ENCODE data around the gene RNF103. TPM values are rescaled to one million over a fixed set of nuclear protein-coding genes. Genes with fewer than 3 reads are reported as not detected.

Gene RNF103
- total and polyA plus RNA-seq, 2 of the 13 experiments (the other 11 are each of a cell fraction or from before 2014, with no cell fraction given): 19.8 to 21.1 TPM

DNA sequence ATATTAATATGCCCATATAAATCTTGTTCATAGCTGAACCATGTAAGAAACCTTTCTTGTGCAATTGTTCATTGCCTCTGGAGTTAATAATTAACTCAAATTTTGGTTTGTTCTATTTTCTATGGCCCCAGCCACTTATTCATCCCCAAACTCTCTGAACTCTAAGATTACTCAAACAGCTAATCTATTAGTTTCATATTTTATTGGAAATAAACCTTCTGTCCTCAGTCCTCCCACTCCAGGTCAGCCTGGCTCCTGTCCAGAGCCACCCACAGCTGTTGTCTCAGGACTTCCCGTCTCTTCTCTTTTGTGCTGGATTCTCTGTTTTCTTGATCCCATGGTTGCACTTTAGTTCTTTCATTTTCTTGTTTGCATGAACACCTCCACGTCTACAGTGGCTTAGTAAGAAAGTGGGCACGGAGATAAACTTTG, 4.4 kb upstream of the RNF103 start (continued):
- TF ChIP-seq ZFP41 (CRISPR knock-in tag; IDR thresholded peaks at IDR 0.05; ENCODE audit: borderline replicate concordance) (no peak), FOSL2 (CRISPR knock-in tag; IDR thresholded peaks at IDR 0.05) (0 out of 2 replicates have a peak, but pooled peaks have one; percentile 40), ZNF615 (CRISPR knock-in tag; IDR thresholded peaks at IDR 0.05; ENCODE audit: borderline replicate concordance) (no peak), GLI4 (CRISPR knock-in tag; IDR thresholded peaks at IDR 0.05; ENCODE audit: borderline replicate concordance) (no peak), TRIM24 (CRISPR knock-in tag; IDR thresholded peaks at IDR 0.05) (no peak), NFE2L1 (CRISPR knock-in tag; IDR thresholded peaks at IDR 0.05; ENCODE audit: borderline replicate concordance) (no peak), ZNF24 (IDR thresholded peaks at IDR 0.05) (no peak), NFYC (CRISPR knock-in tag; IDR thresholded peaks at IDR 0.05) (no peak), SIX4 (CRISPR knock-in tag; IDR thresholded peaks at IDR 0.05) (no peak), RORA (CRISPR knock-in tag; IDR thresholded peaks at IDR 0.05) (no peak), KDM5A (IDR thresholded peaks at IDR 0.05; ENCODE audit: borderline replicate concordance, low read length) (peak; percentile 27; the same call in 1 of the 2 replicates), ZBTB3 (CRISPR knock-in tag; IDR thresholded peaks at IDR 0.05; ENCODE audit: borderline replicate concordance, low read depth) (no peak), ASH2L (IDR thresholded peaks at IDR 0.05; ENCODE audit: insufficient read length, low read depth, low read length) (peak; percentile 60), ZNF816 (CRISPR knock-in tag; IDR thresholded peaks at IDR 0.05; ENCODE audit: borderline replicate concordance) (no peak)
- TF ChIP-seq, protein P1, sequence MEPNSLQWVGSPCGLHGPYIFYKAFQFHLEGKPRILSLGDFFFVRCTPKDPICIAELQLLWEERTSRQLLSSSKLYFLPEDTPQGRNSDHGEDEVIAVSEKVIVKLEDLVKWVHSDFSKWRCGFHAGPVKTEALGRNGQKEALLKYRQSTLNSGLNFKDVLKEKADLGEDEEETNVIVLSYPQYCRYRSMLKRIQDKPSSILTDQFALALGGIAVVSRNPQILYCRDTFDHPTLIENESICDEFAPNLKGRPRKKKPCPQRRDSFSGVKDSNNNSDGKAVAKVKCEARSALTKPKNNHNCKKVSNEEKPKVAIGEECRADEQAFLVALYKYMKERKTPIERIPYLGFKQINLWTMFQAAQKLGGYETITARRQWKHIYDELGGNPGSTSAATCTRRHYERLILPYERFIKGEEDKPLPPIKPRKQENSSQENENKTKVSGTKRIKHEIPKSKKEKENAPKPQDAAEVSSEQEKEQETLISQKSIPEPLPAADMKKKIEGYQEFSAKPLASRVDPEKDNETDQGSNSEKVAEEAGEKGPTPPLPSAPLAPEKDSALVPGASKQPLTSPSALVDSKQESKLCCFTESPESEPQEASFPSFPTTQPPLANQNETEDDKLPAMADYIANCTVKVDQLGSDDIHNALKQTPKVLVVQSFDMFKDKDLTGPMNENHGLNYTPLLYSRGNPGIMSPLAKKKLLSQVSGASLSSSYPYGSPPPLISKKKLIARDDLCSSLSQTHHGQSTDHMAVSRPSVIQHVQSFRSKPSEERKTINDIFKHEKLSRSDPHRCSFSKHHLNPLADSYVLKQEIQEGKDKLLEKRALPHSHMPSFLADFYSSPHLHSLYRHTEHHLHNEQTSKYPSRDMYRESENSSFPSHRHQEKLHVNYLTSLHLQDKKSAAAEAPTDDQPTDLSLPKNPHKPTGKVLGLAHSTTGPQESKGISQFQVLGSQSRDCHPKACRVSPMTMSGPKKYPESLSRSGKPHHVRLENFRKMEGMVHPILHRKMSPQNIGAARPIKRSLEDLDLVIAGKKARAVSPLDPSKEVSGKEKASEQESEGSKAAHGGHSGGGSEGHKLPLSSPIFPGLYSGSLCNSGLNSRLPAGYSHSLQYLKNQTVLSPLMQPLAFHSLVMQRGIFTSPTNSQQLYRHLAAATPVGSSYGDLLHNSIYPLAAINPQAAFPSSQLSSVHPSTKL (CRISPR knock-in tag; IDR thresholded peaks at IDR 0.05): peak; percentile 41
- TF ChIP-seq, protein P2, sequence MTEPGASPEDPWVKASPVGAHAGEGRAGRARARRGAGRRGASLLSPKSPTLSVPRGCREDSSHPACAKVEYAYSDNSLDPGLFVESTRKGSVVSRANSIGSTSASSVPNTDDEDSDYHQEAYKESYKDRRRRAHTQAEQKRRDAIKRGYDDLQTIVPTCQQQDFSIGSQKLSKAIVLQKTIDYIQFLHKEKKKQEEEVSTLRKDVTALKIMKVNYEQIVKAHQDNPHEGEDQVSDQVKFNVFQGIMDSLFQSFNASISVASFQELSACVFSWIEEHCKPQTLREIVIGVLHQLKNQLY (CRISPR knock-in tag; IDR thresholded peaks at IDR 0.05): no peak
- TF ChIP-seq, protein P3, sequence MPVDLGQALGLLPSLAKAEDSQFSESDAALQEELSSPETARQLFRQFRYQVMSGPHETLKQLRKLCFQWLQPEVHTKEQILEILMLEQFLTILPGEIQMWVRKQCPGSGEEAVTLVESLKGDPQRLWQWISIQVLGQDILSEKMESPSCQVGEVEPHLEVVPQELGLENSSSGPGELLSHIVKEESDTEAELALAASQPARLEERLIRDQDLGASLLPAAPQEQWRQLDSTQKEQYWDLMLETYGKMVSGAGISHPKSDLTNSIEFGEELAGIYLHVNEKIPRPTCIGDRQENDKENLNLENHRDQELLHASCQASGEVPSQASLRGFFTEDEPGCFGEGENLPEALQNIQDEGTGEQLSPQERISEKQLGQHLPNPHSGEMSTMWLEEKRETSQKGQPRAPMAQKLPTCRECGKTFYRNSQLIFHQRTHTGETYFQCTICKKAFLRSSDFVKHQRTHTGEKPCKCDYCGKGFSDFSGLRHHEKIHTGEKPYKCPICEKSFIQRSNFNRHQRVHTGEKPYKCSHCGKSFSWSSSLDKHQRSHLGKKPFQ (CRISPR knock-in tag; IDR thresholded peaks at IDR 0.05; ENCODE audit: insufficient replicate concordance): no peak
- TF ChIP-seq, protein P4, sequence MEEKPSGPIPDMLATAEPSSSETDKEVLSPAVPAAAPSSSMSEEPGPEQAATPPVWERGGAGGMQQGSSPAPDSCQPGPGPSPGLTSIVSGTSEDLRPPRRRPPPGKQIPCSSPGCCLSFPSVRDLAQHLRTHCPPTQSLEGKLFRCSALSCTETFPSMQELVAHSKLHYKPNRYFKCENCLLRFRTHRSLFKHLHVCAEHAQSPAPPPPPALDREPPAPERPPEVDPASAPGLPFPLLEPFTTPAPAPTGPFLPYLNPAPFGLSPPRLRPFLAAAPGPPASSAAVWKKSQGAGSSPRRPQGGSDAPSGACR (CRISPR knock-in tag; IDR thresholded peaks at IDR 0.05): no peak
- TF ChIP-seq, protein P5, sequence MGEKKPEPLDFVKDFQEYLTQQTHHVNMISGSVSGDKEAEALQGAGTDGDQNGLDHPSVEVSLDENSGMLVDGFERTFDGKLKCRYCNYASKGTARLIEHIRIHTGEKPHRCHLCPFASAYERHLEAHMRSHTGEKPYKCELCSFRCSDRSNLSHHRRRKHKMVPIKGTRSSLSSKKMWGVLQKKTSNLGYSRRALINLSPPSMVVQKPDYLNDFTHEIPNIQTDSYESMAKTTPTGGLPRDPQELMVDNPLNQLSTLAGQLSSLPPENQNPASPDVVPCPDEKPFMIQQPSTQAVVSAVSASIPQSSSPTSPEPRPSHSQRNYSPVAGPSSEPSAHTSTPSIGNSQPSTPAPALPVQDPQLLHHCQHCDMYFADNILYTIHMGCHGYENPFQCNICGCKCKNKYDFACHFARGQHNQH (CRISPR knock-in tag; IDR thresholded peaks at IDR 0.05): peak; percentile 57; the same call in 1 of the 2 replicates
- TF ChIP-seq, protein P6, sequence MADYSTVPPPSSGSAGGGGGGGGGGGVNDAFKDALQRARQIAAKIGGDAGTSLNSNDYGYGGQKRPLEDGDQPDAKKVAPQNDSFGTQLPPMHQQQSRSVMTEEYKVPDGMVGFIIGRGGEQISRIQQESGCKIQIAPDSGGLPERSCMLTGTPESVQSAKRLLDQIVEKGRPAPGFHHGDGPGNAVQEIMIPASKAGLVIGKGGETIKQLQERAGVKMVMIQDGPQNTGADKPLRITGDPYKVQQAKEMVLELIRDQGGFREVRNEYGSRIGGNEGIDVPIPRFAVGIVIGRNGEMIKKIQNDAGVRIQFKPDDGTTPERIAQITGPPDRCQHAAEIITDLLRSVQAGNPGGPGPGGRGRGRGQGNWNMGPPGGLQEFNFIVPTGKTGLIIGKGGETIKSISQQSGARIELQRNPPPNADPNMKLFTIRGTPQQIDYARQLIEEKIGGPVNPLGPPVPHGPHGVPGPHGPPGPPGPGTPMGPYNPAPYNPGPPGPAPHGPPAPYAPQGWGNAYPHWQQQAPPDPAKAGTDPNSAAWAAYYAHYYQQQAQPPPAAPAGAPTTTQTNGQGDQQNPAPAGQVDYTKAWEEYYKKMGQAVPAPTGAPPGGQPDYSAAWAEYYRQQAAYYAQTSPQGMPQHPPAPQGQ (CRISPR knock-in tag; IDR thresholded peaks at IDR 0.05; ENCODE audit: borderline replicate concordance): no peak

All from HepG2 (cell line).